ENCODE data around the gene IL23A.
A peak's percentile ranks its signal among the peaks of the same experiment; 100 is the strongest.
"Not testable (repeated sequence)": the region's sequence is repeated elsewhere in the genome, so short reads cannot be mapped to it uniquely, and the experiment has no call there.

IL23A gene

GRCh38 chr12:56326126-56326525 lies 12.6 kb upstream of the IL23A start:
- DNase-seq (ENCODE audit: low spot score) = no peak

GRCh38 chr12:56326533-56326932 lies 12.2 kb upstream of the IL23A start:
- no peak for DNase-seq (ENCODE audit: low spot score)

- no peak for DNase-seq (ENCODE audit: low spot score)
These were observed 7.7 kb upstream of the IL23A start for GRCh38 chr12:56330936-56331490.

- DNase-seq (ENCODE audit: low spot score) = no peak
These were observed 6.0 kb upstream of the IL23A start for GRCh38 chr12:56332512-56333196.

GRCh38 chr12:56333197-56333678 lies 5.4 kb upstream of the IL23A start:
- DNase-seq (ENCODE audit: low spot score) = no peak

GRCh38 chr12:56333679-56334489 lies 4.8 kb upstream of the IL23A start, which contains the start of gene PAN2:
PAN2 (minus strand) TSS chr12:56334000; CDS start chr12:56333094, 906 bp downstream.
- peak; percentile 97 for DNase-seq (ENCODE audit: low spot score)

GRCh38 chr12:56334490-56334793 lies 4.2 kb upstream of the IL23A start:
- no peak for DNase-seq (ENCODE audit: low spot score)

- not testable (repeated sequence) for DNase-seq (ENCODE audit: low spot score)
These were observed 3.2 kb upstream of the IL23A start for GRCh38 chr12:56335527-56335926.

GRCh38 chr12:56336361-56337167 lies 2.1 kb upstream of the IL23A start:
- no peak for DNase-seq (ENCODE audit: low spot score)

GRCh38 chr12:56337753-56338251 lies 882 bp upstream of the IL23A start:
- no peak for DNase-seq (ENCODE audit: low spot score)

GRCh38 chr12:56339158-56339422 lies 406 bp downstream of the IL23A start:
- no peak for DNase-seq (ENCODE audit: low spot score)

GRCh38 chr12:56341616-56342015 lies 2.9 kb downstream of the IL23A start:
- DNase-seq (ENCODE audit: low spot score) = no peak

GRCh38 chr12:56342290-56342689 lies 3.6 kb downstream of the IL23A start:
- DNase-seq (ENCODE audit: low spot score) = not testable (repeated sequence)

- no peak for DNase-seq (ENCODE audit: low spot score)
These were observed 8.0 kb downstream of the IL23A start for GRCh38 chr12:56346675-56347074.

- not testable (repeated sequence) for DNase-seq (ENCODE audit: low spot score)
These were observed 8.6 kb downstream of the IL23A start for GRCh38 chr12:56347255-56347654.

GRCh38 chr12:56348776-56349175 lies 10.1 kb downstream of the IL23A start:
- no peak for DNase-seq (ENCODE audit: low spot score)

- no peak for DNase-seq (ENCODE audit: low spot score)
These were observed 12.0 kb downstream of the IL23A start for GRCh38 chr12:56350662-56351061.

- DNase-seq (ENCODE audit: low spot score) = no peak
These were observed 12.6 kb downstream of the IL23A start for GRCh38 chr12:56351325-56351724.

- DNase-seq (ENCODE audit: low spot score) = peak; percentile 30
These were observed 20.3 kb downstream of the IL23A start for GRCh38 chr12:56358836-56359532.

GRCh38 chr12:56359851-56360767 lies 21.4 kb downstream of the IL23A start, which contains the start of gene STAT2:
STAT2 (minus strand) TSS chr12:56360107; CDS start chr12:56356571, 3,536 bp downstream.
- peak; percentile 100 for DNase-seq (ENCODE audit: low spot score)
